ENCODE results near the gene OR11H6. TPM values are rescaled to one million over a fixed set of nuclear protein-coding genes. Genes with fewer than 3 reads are reported as not detected.
"Not testable (repeated sequence)": the region's sequence is repeated elsewhere in the genome, so short reads cannot be mapped to it uniquely, and the experiment has no call there.

OR11H6 gene, protein sequence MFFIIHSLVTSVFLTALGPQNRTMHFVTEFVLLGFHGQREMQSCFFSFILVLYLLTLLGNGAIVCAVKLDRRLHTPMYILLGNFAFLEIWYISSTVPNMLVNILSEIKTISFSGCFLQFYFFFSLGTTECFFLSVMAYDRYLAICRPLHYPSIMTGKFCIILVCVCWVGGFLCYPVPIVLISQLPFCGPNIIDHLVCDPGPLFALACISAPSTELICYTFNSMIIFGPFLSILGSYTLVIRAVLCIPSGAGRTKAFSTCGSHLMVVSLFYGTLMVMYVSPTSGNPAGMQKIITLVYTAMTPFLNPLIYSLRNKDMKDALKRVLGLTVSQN
- not detected in 2 replicates for total RNA-seq

DNA sequence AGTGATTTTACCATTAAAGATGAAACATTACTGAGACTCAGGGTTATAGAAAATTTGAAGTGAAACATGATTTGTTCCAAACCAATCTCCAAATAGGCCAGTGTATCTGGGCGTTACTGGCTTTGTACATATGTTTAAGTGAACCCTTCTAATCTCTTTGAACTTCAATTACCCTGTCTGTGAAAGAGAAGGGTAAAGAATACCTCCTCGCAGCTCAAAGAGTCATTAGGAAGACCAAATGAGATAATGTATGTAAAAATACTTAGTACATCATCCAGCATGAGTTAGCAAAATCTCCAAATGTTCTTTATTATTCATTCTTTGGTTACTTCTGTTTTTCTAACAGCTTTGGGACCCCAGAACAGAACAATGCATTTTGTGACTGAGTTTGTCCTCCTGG, at the start of gene OR11H6:
Gene OR11H6, plus strand, starts transcription at position 301 of the 400 bp plus-strand sequence. Its CDS starts 0 bp downstream, at position 301.
- DNase-seq (no peak), ATAC-seq (ENCODE audit: low read depth) (no peak)
- ChIA-PET POLR2A (no interaction called here), CTCF (no interaction called here)
- Mint-ChIP-seq H3K36me3 (ENCODE audit: low read depth) (no peaks in the 10 kb centered on the region), H3K27me3 (peaks cover 12% of the 10 kb centered on the region), H3K4me3 (no peak within 1 kb of the TSS), H3K9me3 (no peaks in the 10 kb centered on the region), H3K27ac (no peak within 1 kb of the TSS), H3K4me1 (no peaks in the 10 kb centered on the region)
- intact Hi-C loops (cut with micrococcal nuclease) = no loop called here
- TF ChIP-seq, protein P1, sequence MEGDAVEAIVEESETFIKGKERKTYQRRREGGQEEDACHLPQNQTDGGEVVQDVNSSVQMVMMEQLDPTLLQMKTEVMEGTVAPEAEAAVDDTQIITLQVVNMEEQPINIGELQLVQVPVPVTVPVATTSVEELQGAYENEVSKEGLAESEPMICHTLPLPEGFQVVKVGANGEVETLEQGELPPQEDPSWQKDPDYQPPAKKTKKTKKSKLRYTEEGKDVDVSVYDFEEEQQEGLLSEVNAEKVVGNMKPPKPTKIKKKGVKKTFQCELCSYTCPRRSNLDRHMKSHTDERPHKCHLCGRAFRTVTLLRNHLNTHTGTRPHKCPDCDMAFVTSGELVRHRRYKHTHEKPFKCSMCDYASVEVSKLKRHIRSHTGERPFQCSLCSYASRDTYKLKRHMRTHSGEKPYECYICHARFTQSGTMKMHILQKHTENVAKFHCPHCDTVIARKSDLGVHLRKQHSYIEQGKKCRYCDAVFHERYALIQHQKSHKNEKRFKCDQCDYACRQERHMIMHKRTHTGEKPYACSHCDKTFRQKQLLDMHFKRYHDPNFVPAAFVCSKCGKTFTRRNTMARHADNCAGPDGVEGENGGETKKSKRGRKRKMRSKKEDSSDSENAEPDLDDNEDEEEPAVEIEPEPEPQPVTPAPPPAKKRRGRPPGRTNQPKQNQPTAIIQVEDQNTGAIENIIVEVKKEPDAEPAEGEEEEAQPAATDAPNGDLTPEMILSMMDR (IDR thresholded peaks at IDR 0.05) = no peak

DNA sequence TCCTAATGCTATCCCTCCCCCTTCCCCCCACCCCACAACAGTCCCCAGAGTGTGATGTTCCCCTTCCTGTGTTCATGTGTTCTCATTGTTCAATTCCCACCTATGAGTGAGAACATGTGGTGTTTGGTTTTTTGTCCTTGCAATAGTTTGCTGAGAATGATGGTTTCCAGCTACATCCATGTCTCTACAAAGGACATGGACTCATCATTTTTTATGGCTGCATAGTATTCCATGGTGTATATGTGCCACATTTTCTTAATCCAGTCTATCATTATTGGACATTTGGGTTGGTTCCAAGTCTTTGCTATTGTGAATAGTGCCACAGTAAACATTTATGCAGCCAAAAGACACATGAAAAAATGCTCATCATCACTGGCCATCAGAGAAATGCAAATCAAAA, 49.3 kb upstream of the OR11H6 start:
- DNase-seq; H3K36me3 Mint-ChIP-seq (ENCODE audit: low read depth); H3K4me1 Mint-ChIP-seq; H3K4me3 Mint-ChIP-seq; intact Hi-C loops (cut with micrococcal nuclease); H3K9me3 Mint-ChIP-seq; H3K27me3 Mint-ChIP-seq; CTCF ChIA-PET; ATAC-seq (ENCODE audit: low read depth); H3K27ac Mint-ChIP-seq; POLR2A ChIA-PET: not testable (repeated sequence)

DNA sequence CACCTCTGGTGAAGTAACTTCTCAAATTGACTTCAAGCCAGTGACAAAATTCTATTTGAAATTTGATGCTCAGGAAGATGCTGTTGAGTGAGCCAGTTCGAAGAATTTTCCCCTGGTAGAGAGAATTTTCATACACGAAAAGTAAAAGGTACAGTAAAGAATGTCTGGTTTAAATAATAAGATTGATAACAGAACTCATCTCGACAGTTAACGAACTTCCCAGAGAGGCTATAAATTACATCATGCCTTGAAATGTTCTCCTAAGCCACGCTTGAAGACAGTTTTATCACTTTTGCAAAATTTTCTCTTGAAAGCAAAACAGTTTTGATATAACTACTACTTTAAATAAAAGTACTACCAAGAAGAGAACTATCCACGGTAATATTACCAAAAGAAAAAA, 47.2 kb upstream of the OR11H6 start:
- ATAC-seq (ENCODE audit: low read depth) (no peak), DNase-seq (no peak)
- no peak overlapping the region for H3K27ac Mint-ChIP-seq
- no peaks in the 10 kb centered on the region for H3K9me3 Mint-ChIP-seq
- TF ChIP-seq, protein P1 (IDR thresholded peaks at IDR 0.05) = no peak
- no peaks in the 10 kb centered on the region for H3K36me3 Mint-ChIP-seq (ENCODE audit: low read depth)
- CTCF ChIA-PET = no interaction called here
- H3K27me3 Mint-ChIP-seq = peaks cover 3% of the 10 kb centered on the region
- intact Hi-C loops (cut with micrococcal nuclease) = no loop called here
- POLR2A ChIA-PET = no interaction called here
- H3K4me3 Mint-ChIP-seq = no peak overlapping the region
- H3K4me1 Mint-ChIP-seq = no peaks in the 10 kb centered on the region

DNA sequence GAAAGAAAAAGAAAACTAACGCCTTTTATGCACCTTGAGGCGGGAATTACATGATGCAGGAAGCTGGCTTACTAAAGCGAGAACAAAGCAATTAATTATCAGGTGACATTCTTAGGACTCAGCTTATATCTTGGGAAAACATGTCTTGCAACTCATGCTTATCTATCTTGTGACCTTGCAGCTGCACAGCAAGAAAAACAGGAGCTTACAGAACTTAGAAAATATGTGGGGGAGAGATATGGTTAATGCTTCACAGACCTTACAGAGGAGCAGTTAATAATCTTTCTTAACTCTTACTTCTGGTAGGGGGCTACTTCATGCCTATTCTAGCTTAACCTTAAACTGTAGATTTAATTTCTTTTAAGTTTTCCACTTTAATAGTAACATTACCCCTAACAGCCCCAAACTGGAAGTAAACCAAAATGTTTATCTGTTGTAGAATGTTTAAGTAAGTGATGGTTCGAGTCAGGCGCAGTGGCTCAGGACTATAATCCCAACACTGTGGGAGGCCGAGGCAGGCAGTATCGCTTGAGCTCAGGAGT, 46.0 kb upstream of the OR11H6 start:
- DNase-seq (no peak), ATAC-seq (ENCODE audit: low read depth) (no peak)
- TF ChIP-seq, protein P1 (IDR thresholded peaks at IDR 0.05) = no peak
- peaks cover 3% of the 10 kb centered on the region for H3K27me3 Mint-ChIP-seq
- H3K4me1 Mint-ChIP-seq = no peaks in the 10 kb centered on the region
- no peak overlapping the region for H3K27ac Mint-ChIP-seq
- POLR2A ChIA-PET = no interaction called here
- CTCF ChIA-PET = no interaction called here
- H3K36me3 Mint-ChIP-seq (ENCODE audit: low read depth) = no peaks in the 10 kb centered on the region
- intact Hi-C loops (cut with micrococcal nuclease) = no loop called here
- H3K4me3 Mint-ChIP-seq = no peak overlapping the region
- no peaks in the 10 kb centered on the region for H3K9me3 Mint-ChIP-seq

DNA sequence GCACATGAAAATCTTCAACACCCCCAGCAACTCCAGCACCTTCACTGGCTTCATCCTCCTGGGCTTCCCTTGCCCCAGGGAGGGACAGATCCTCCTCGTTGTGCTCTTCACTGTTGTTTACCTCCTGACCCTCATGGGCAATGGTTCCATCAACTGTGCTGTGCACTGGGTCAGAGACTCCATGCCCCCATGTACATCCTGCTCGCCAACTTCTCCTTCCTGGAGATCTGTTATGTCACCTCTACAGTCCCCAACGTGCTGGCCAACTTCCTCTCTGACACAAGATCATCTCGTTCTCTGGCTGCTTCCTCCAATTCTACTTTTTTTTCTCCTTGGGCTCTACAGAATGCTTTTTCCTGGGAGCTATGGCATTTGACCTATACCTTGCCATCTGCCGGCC, 44.3 kb upstream of the OR11H6 start:
- Mint-ChIP-seq H3K9me3 (no peaks in the 10 kb centered on the region), H3K27ac (no peak overlapping the region), H3K27me3 (peaks cover 2% of the 10 kb centered on the region), H3K36me3 (ENCODE audit: low read depth) (no peaks in the 10 kb centered on the region), H3K4me1 (no peaks in the 10 kb centered on the region), H3K4me3 (no peak overlapping the region)
- TF ChIP-seq, protein P1 (IDR thresholded peaks at IDR 0.05) = no peak
- CTCF ChIA-PET = no interaction called here
- ATAC-seq (ENCODE audit: low read depth) = no peak
- intact Hi-C loops (cut with micrococcal nuclease) = no loop called here
- POLR2A ChIA-PET = no interaction called here
- no peak for DNase-seq

All from activated B cell treated with CpG ODN at 0.5 μM for 24 hours (primary cell).